Psoas muscle (tissue), 8 donors: ENCODE measurements around the gene DISC1. TPM values are rescaled to one million over a fixed set of nuclear protein-coding genes. Genes with fewer than 3 reads are reported as not detected.

ENCODE experiments used
- ATAC-seq, 4 donors: fragments of 200-7000 bp; cut with Tn5 transposase; one replicate each; pipeline ENCODE4 v1.9.1; 2020; ENCODE audit warnings: moderate library complexity in 3 of 4, mild to moderate bottlenecking in 2 of 4
- DNase-seq, 2 donors: peaks; one replicate each; pipeline ENCODE4 v3.0.0-alpha.2; 2020
- H3K27ac ChIP-seq: fragments of 200-600 bp; one replicate; pipeline ENCODE4 v1.8.0; 2022
- H3K27me3 ChIP-seq, 3 donors: fragments of 200-600 bp in 1 of 3; one replicate each; pipeline versions ENCODE4 v1.6.1 to v1.8.0; 2013 to 2022; ENCODE audit warnings: low read length in 2 of 3, mild to moderate bottlenecking in 2 of 3, moderate library complexity in 1 of 3; ENCODE audit not compliant: insufficient read depth in 3 of 3
- H3K36me3 ChIP-seq, 2 donors: fragments of 200-600 bp in 1 of 2; one replicate each; pipeline versions ENCODE4 v1.6.1 to v1.8.0; 2013 to 2022; ENCODE audit warnings: low read depth in 1 of 2, mild to moderate bottlenecking in 1 of 2, moderate library complexity in 1 of 2; ENCODE audit not compliant: insufficient read depth in 1 of 2
- H3K4me1 ChIP-seq: fragments of 200-600 bp; one replicate; pipeline ENCODE4 v1.8.0; 2022
- H3K4me3 ChIP-seq: fragments of 200-600 bp; one replicate; pipeline ENCODE4 v1.8.0; 2022; ENCODE audit warnings: mild to moderate bottlenecking
- H3K9me3 ChIP-seq: fragments of 200-600 bp; one replicate; pipeline ENCODE4 v1.8.0; 2022
- CTCF ChIP-seq: fragments of 200-600 bp; IDR thresholded peaks from one replicate; pipeline ENCODE4 v1.8.0; 2022; ENCODE audit warnings: antibody characterized with exemption
- WGBS, 3 donors: extraction: QIAGEN DNeasy Blood & Tissue Kit; methylation state at CpG; one replicate each; pipeline versions ENCODE4 v1.1.6 to v1.1.7; 2013; 5-methylcytosine and 5-hydroxymethylcytosine counted together
- intact Hi-C, 2 donors: fragments of 100-400 bp; cut with DNase I; formaldehyde crosslinking; loops; one replicate each; pipeline versions ENCODE4 v1.11.0 to v1.14.2; 2022
- polyA plus RNA-seq, 3 donors: library from polyadenylated mRNA; stranded (reverse); fragments of 200-250 nt; gene quantifications; one replicate each; pipeline ENCODE4 v1.2.3, GENCODE V29; 2013
- total RNA-seq, 4 donors: library from RNA; stranded (reverse); fragmentation: NEBNext Ultra II Directional in 2 of 4; extraction: Animal tissue kit (Norgen Biotek cat#: 25700) in 2 of 4; gene quantifications; one replicate each; pipeline versions ENCODE4 v1.2.1 to v1.2.4, GENCODE V29; 2021 to 2023
- donor health status: healthy with polysubstance abuse.
- donor health status: DM: no; HTN: no; CAD: no; lungs with moderate emphysema.
- donor health status: Bipolar disorder and iron deficiency.
- donor health status: healthy.
- donor health status: DM: yes; HTN: yes; CAD: no.
- donor health status: DM: no; HTN: no; CAD: no.
- donor health status: DM: no; HTN: no; CAD: no.
- donor health status: DM: yes; HTN: yes; CAD: no.

DISC1 gene
- total and polyA plus RNA-seq, 7 donors = 0.35 to 2.8 (median 1.6) TPM

DNA sequence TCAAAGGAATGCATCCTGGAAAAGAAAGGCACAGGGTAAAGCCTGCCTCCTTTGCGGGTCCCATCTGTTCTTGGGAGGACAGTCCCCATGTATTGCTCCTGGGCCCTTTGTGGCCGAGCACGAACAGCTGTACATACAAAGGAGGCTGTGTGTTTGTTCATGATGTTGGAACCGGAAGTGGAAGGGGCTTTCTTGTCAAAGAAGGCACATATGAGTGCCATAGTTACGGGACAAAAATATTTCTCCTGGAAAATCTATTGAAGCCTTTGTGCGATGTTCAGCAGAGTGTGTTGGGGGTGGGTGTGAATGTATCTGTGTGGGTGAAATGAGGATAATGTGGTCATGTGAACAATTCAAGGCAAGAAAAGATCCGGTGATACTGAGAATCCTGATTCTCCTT lies 297.6 kb downstream of the DISC1 start:
- Histone ChIP-seq H3K4me1 (peaks cover 6% of the 10 kb centered on the region), H3K9me3 (no peaks in the 10 kb centered on the region), H3K36me3 (no peaks in the 10 kb centered on the region), H3K27me3 (peaks cover 0 to 4% (median 0%) of the 10 kb centered on the region in 3 donors), H3K4me3 (no peak overlapping the region), H3K27ac (no peak overlapping the region)
- no peak for ATAC-seq
- intact Hi-C loops = no loop called here
- DNase-seq = no peak
- 28 to 40% (median 30%) methylated on average over 7 of the region's 7 CpGs for WGBS, 3 donors
- no peak for TF ChIP-seq CTCF

- no peak overlapping the region for H3K27ac ChIP-seq
- H3K4me1 ChIP-seq = no peaks in the 10 kb centered on the region
- no peaks in the 10 kb centered on the region for H3K9me3 ChIP-seq
- H3K36me3 ChIP-seq = no peaks in the 10 kb centered on the region
- 93 to 98% (median 97%) methylated on average over 3 of the region's 3 CpGs for WGBS, 3 donors
- no peak for TF ChIP-seq CTCF
- no peak overlapping the region for H3K4me3 ChIP-seq
- no peak for ATAC-seq
- no peak for DNase-seq
- intact Hi-C loops = no loop called here
- peaks cover 0 to 4% (median 0%) of the 10 kb centered on the region in 3 donors for H3K27me3 ChIP-seq
Observed at GRCh38 chr1:231925864-231926263, 299.3 kb downstream of the DISC1 start.

GRCh38 chr1:231926340-231926739 lies 299.8 kb downstream of the DISC1 start:
- DNase-seq (no peak), ATAC-seq (peak in 2 of 4 donors; percentile 37 to 58)
- TF ChIP-seq CTCF = no peak
- peaks cover 0 to 4% (median 0%) of the 10 kb centered on the region in 3 donors for H3K27me3 ChIP-seq
- 56 to 76% (median 67%) methylated on average over 1 of the region's 1 CpG for WGBS, 3 donors
- no peaks in the 10 kb centered on the region for H3K4me1 ChIP-seq
- H3K9me3 ChIP-seq = no peaks in the 10 kb centered on the region
- H3K36me3 ChIP-seq = no peaks in the 10 kb centered on the region
- H3K27ac ChIP-seq = no peak overlapping the region
- intact Hi-C loops = no loop called here
- no peak overlapping the region for H3K4me3 ChIP-seq

DNA sequence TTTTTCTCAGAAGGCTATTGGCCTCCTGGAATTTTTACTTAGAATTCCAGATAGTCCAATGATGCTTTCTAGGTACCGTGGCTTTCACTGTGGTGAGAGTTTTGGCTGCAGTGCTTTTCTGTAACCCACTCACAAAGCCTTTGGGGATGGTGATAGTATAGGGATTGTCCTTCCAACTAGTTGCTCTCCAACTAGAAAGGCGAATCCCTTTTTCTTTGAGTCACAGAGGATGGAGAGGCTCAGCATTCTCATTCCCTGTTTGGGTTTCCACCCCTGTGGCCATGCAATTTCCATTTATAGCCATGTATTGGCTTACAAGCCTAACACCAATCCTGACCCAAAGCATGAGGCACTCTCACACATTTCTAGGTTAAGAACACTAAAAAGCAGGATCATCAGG lies 300.3 kb downstream of the DISC1 start:
- no peak overlapping the region for H3K27ac ChIP-seq
- H3K9me3 ChIP-seq = no peaks in the 10 kb centered on the region
- DNase-seq (no peak), ATAC-seq (no peak)
- intact Hi-C loops = no loop called here
- H3K4me3 ChIP-seq = no peak overlapping the region
- WGBS, 3 donors = 86 to 92% (median 86%) methylated on average over 2 of the region's 2 CpGs
- no peaks in the 10 kb centered on the region for H3K4me1 ChIP-seq
- peaks cover 0 to 4% (median 0%) of the 10 kb centered on the region in 3 donors for H3K27me3 ChIP-seq
- H3K36me3 ChIP-seq = no peaks in the 10 kb centered on the region
- no peak for TF ChIP-seq CTCF

- no peak overlapping the region for H3K27ac ChIP-seq
- intact Hi-C loops = no loop called here
Observed at GRCh38 chr1:231927431-231927830, 300.8 kb downstream of the DISC1 start.

More at GRCh38 chr1:231927431-231927830, 300.8 kb downstream of the DISC1 start:
- no peak for ATAC-seq
- no peak overlapping the region for H3K4me3 ChIP-seq
- TF ChIP-seq CTCF = no peak
- H3K27me3 ChIP-seq = peaks cover 0 to 4% (median 0%) of the 10 kb centered on the region in 3 donors
- no peak for DNase-seq
- H3K9me3 ChIP-seq = no peaks in the 10 kb centered on the region
- no peaks in the 10 kb centered on the region for H3K4me1 ChIP-seq
- 60 to 78% (median 70%) methylated on average over 7 of the region's 7 CpGs for WGBS, 3 donors
- no peaks in the 10 kb centered on the region for H3K36me3 ChIP-seq
